ENCODE measurements around the gene COL13A1.

COL13A1 gene

DNA sequence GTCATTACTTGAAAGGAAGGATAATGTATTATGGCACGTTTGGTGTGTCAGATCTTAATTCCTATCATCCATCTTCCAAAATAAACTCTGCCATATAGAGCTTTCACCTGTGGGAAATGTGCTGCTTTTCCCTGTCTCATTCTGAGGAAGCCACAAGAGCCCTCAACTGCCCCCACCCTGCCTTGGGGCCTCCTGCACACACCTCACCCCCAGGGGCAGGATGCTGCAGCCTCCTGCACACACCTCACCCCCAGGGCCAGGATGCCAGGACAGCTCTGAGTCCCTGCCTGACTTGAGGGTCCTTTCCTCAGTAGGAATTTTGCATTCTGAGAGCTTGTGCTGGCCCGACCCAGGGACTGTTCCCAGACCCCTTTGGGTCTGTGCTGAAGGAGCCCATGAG, 67.1 kb downstream of the COL13A1 start:
- no peak for FAIRE-seq

GRCh38 chr10:69869291-69869961, 67.7 kb downstream of the COL13A1 start:
- no peak for FAIRE-seq

GRCh38 chr10:69870591-69870990, 68.9 kb downstream of the COL13A1 start:
- FAIRE-seq, result no peak

GRCh38 chr10:69871074-69871473, 69.4 kb downstream of the COL13A1 start:
- FAIRE-seq, result no peak

DNA sequence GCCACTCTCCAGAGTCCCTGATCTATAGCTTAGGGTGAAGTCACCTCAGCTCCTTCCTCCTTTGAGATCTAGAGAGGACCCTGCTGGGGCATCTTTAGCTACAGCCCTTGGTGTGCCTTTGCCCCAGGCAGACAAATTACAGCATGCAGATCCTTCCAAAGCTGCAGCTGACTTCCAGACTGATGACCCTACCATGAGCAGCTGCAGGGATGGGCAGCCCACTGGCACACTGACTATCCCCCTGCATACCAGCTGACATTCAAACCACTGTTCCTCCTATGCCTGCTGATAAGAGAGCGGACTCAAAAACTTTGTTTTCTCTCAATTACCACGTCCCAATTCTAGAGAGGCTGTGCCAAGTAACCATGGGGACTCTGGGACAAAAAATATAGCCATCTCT, 70.6 kb downstream of the COL13A1 start:
- FAIRE-seq, result no peak

DNA sequence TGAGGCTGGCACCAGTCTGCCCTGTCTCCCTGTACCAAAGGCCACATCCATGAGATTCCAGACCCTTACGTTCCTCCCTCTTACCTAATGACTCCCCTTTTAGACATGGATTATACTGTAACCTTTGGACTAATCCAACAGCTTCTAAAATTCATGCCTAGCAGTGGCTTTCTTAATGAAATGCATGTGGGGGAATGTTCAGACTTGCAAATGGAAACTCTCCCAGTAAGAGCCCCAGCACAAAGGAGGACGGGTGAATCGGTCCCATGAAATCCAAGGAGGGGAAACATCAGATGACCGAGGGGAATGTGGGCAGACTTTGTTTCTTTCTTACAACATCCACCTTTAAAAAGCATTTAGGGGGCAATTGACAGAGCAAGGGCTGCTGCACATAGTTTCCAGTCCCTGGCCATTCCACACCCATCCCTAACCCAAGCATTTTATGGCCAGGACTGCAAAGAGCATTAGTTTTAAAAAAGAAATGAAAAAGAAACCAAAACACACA, 71.5 kb downstream of the COL13A1 start:
- no peak for FAIRE-seq

DNA sequence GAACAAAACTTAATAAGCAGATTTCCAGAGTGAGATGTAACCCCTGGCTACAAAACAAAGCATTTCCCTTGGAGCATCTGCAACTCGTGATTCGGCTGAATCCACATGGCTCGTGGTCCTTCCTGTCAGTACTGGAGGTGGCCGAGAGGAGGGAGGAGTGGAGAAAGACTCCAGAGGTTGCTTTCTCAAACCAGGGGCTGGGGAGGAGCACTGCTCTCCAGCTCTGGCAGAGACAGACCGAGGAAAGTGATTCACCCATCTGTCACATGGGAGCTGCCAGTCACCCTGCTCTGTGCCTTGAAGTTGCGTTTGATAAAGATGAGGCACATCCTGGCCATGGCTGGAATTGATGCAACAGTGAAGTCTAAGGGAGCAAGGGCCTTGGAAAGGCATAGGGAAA, 72.7 kb downstream of the COL13A1 start:
- no peak for FAIRE-seq

DNA sequence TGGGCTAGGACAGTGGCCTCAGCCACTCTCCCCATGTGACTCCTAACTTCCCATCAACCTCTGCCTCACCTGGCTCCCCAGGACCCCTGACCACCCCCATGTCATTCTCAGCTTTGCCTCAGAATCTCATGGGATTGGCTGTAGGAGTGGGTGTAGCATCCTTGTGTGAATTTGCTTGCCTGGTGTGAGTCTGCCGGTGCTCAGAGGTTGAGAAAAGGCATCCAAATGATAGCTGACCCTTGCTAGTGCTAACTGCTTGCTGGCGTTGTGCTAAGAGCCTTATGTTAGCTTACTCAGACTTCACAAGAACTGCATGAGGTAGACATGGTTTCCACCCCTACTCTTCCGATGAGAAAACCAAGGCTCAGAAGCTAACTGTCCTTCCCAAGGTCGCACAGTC, 74.2 kb downstream of the COL13A1 start:
- no peak for FAIRE-seq

DNA sequence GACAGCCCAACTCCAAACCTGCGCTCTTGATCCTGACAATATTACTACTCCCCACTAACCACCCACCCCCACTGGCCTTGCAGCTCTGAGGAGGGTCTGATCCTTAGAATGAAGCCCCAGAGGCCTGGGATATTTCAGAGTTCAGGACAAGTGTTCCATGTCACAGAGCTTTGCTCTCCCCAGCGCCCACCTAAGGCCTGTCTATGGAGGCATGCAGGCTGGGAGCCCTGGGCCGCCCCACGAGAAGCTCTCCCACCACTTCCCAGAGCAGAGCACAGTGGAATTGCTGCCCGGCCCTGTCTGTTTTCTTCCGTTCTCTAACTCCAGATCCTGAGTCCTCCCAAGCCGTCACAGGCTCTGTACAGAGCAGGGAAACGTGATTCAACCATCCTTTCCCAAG, 74.6 kb downstream of the COL13A1 start:
- no peak for FAIRE-seq

- no peak for FAIRE-seq
Observed at GRCh38 chr10:69876931-69877330, 75.2 kb downstream of the COL13A1 start.

DNA sequence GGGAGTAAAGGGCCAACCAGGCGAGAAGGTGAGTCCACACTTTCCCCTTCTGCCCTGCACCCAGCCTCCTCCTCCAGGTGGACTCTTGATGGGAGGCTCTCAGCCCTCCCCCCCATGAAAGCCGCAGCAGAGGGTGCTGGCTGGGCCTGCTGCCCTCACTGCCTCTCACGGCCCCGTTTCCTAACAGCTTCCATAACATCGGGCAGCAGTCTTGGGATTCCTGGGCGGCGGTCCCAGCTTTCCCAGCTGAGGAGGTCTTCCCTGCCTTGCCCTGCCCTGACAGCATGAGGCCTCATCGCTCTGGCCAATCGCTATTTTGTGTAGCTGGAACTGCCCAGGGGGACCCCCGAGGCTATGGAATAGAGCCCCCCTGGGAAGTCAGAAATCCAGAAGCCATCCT, 76.3 kb downstream of the COL13A1 start:
- no peak for FAIRE-seq

DNA sequence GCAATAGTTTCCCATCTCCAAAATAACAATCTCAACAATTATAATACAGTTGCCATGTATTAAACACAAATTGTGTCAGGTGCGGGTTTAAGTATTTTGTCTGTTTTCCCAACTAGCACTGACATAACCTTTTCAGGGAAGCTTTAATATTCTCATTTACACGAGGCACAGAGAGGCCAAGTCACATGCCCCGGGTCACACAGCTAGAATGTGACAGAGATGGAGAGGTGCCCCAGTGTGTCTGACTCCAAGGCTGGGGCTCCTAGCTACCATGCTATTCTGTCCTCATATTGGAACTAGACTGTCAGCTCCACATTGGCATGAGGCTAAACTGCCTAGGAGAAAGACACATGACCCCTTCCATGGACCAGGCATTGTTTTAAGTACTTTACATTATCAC, 77.2 kb downstream of the COL13A1 start:
- no peak for FAIRE-seq

DNA sequence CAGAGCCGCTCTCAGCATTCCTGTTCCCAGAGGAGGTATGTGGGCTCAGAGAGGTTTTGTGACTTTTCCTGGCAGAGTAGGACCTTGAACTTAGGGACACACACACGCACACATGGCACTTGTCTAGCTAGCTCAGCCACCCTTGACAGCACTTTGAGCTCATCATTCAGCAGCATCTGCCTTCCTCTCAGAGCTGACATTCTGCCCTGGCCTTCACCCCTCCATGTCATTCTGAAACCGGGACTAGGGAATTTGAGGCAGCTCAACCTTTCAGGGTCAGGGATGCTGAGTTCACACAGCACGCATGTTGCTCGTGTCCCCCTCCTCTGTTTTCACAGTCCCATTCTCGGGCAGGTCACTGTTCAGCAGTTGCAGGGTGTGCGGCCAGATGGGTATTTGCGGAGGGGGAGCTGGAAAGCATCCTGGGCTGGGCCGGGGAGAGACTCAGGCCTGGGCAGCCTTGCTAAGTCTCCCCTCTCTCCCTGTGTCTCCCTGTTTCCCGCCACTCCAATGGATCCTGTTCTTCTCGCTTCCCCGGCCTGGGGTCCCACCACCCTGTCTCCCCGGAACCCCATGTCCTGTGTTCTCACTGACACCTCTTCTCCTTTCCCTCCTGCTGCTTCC, 78.0 kb downstream of the COL13A1 start:
- no peak for FAIRE-seq

DNA sequence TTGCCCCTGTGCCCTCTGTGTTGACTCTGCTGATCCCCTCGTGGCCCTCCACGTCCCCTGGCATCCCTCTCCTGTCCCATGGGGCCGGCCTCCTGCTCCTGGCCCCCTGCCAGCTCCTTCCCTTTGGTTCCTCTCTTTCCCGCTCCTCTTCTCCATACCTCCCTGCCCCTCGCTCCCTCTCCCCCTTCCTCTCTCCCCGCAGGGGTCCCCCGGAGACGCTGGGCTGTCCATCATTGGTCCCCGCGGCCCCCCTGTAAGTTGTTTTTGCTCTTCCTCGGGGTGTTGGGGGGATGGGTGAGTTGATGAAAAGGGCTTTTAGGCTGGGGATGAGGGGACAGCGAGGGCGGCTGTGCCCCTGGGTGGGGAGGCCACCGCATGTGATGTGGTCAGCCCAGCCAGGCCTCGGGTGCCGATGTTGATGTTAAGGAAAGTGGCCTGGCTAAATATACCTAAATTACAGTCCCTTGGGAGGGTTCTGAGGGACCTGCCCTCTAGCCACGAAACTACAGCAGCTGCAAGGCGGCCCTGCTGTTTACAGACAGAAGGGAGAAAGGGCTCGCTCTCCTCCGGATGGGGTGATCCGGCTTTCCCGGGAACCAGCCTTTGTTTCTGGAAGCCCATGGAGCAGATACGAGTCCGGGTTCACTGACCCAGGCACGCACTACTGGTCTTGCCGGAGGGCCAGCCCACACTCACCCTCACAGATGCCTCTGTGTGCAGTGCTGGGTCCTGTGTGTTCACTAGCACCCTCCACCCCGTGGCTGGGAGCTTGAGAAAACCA, 78.8 kb downstream of the COL13A1 start:
- FAIRE-seq, result no peak

GRCh38 chr10:69881202-69881601, 79.5 kb downstream of the COL13A1 start:
- FAIRE-seq, result no peak

GRCh38 chr10:69883310-69884023, 81.8 kb downstream of the COL13A1 start:
- FAIRE-seq, result no peak

DNA sequence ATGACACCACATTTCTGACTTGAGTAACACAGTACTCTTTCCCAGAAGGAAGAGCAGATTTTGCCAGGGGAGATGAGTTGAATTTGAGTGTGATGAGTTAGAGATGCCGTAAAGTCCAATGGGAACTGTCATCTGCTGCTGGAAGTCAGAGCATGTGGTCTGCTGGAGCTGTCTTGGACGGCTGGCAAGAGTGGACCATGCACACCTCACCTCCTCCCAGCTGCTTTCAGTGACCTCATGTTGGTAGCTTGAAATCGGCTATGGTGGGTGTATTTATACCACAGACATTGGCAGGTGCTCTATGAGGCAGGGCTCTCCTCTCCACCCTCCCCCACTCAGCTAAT, 82.3 kb downstream of the COL13A1 start:
- FAIRE-seq, result no peak

GRCh38 chr10:69884686-69885085, 83.0 kb downstream of the COL13A1 start:
- no peak for FAIRE-seq

- no peak for FAIRE-seq
Observed at GRCh38 chr10:69885379-69886013, 83.8 kb downstream of the COL13A1 start.

DNA sequence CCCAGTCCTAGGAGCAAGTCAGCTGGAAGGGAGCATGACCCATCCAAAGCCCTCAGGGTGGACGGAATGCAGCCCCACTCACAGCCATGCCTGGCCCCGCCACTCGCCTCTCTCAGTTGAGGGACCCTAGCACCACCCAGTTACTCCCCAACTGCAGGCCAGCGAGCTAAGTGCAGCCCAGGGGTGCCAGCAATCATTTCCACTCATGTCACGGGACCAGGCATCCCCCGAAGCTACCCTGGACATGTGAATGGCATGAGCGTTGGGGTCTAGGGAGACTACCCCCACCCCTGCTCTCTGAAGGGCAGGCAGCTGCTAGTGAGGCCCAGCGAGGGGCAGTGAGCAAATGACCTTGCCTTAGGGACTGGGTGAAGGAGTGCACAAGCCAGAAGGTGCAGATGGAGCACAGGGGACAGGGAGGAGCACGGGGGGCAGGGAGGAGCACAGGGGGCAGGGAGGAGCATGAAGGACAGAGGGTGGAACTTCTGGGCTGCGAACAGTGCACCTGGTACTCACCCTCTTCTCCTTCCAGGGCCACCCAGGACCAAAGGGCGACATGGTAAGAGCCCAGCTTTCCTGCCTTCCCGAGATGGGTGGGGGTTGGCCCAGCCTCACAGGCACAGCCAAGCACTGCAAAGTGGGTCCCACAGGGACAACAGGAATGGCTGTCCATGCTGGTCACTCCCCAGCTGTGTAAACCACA, 87.3 kb downstream of the COL13A1 start:
- FAIRE-seq, result no peak

DNA sequence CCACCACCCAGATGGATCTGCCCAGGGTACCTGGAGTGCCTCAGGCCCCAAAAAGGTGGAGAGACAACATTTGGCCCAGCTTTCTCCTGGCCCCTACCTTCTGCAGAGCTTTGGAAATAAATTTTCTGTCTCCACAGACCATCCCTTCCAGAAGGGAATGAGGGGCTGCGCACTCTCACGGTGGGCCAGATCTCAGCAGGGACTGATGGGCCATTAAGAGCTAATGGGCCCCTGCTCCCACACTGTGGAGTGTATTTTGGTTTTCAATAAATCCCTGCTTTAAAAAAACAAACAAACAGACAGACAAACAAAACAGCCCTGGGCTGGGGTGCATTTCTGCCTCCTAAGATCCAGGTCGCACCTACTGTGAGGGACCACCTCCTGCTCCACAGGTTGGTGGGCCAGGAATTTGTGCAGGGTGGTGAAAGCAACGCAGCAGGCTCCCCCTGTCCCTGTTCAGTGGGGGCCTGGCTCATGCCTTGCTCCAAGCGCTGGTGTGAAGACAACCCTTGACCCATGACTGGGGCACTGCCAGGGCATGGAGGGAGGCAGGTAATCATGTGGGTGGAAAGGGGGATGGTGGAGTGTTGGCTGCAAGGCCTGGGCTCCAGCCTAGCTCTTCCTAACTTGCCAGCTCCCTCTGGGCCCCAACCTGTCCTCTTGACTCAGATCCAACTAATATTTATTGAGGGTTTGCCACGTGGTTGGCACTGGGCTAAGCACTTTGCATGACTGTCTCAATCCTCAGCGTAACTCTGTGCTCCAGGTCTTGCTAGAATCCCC, 88.5 kb downstream of the COL13A1 start:
- FAIRE-seq, result no peak

Measured in colon (tissue), 2 donors.